ENCODE measurements around the gene MPZL1.

DNA sequence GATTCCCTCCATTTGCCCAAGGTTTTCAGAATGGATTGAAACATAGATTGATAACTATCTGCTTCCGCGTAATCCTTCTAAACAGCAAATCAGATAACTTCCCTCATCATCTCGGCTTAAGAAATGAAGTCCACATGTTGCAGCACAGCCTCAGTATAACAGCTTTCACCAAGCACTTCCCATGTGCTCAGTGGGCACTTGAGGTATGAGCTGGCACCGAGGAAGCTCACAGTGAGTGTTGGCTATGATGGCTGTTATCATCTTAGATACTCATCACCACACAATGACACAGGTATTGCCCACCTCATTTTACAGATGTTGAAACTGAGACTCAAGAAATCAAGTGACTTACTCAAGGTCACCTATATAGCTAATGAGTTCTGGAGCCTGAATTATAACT, 48.5 kb upstream of the MPZL1 start:
- TF ChIP-seq, protein P1, sequence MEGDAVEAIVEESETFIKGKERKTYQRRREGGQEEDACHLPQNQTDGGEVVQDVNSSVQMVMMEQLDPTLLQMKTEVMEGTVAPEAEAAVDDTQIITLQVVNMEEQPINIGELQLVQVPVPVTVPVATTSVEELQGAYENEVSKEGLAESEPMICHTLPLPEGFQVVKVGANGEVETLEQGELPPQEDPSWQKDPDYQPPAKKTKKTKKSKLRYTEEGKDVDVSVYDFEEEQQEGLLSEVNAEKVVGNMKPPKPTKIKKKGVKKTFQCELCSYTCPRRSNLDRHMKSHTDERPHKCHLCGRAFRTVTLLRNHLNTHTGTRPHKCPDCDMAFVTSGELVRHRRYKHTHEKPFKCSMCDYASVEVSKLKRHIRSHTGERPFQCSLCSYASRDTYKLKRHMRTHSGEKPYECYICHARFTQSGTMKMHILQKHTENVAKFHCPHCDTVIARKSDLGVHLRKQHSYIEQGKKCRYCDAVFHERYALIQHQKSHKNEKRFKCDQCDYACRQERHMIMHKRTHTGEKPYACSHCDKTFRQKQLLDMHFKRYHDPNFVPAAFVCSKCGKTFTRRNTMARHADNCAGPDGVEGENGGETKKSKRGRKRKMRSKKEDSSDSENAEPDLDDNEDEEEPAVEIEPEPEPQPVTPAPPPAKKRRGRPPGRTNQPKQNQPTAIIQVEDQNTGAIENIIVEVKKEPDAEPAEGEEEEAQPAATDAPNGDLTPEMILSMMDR (IDR thresholded peaks at IDR 0.05; ENCODE audit: low read depth, low read length, missing input control): no peak
- TF ChIP-seq, protein P2, sequence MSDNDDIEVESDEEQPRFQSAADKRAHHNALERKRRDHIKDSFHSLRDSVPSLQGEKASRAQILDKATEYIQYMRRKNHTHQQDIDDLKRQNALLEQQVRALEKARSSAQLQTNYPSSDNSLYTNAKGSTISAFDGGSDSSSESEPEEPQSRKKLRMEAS (IDR thresholded peaks at IDR 0.05): no peak
- no peak for TF ChIP-seq RAD21 (IDR thresholded peaks at IDR 0.05)
- TF ChIP-seq YY1 (IDR thresholded peaks at IDR 0.05): no peak
- TF ChIP-seq, protein P3, sequence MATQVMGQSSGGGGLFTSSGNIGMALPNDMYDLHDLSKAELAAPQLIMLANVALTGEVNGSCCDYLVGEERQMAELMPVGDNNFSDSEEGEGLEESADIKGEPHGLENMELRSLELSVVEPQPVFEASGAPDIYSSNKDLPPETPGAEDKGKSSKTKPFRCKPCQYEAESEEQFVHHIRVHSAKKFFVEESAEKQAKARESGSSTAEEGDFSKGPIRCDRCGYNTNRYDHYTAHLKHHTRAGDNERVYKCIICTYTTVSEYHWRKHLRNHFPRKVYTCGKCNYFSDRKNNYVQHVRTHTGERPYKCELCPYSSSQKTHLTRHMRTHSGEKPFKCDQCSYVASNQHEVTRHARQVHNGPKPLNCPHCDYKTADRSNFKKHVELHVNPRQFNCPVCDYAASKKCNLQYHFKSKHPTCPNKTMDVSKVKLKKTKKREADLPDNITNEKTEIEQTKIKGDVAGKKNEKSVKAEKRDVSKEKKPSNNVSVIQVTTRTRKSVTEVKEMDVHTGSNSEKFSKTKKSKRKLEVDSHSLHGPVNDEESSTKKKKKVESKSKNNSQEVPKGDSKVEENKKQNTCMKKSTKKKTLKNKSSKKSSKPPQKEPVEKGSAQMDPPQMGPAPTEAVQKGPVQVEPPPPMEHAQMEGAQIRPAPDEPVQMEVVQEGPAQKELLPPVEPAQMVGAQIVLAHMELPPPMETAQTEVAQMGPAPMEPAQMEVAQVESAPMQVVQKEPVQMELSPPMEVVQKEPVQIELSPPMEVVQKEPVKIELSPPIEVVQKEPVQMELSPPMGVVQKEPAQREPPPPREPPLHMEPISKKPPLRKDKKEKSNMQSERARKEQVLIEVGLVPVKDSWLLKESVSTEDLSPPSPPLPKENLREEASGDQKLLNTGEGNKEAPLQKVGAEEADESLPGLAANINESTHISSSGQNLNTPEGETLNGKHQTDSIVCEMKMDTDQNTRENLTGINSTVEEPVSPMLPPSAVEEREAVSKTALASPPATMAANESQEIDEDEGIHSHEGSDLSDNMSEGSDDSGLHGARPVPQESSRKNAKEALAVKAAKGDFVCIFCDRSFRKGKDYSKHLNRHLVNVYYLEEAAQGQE (IDR thresholded peaks at IDR 0.05): no peak
- no peak for TF ChIP-seq TAF1 (conservative IDR thresholded peaks at IDR 0.05)
- TF ChIP-seq, protein P4, sequence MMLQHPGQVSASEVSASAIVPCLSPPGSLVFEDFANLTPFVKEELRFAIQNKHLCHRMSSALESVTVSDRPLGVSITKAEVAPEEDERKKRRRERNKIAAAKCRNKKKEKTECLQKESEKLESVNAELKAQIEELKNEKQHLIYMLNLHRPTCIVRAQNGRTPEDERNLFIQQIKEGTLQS (IDR thresholded peaks at IDR 0.05): no peak
- TF ChIP-seq, protein P5, sequence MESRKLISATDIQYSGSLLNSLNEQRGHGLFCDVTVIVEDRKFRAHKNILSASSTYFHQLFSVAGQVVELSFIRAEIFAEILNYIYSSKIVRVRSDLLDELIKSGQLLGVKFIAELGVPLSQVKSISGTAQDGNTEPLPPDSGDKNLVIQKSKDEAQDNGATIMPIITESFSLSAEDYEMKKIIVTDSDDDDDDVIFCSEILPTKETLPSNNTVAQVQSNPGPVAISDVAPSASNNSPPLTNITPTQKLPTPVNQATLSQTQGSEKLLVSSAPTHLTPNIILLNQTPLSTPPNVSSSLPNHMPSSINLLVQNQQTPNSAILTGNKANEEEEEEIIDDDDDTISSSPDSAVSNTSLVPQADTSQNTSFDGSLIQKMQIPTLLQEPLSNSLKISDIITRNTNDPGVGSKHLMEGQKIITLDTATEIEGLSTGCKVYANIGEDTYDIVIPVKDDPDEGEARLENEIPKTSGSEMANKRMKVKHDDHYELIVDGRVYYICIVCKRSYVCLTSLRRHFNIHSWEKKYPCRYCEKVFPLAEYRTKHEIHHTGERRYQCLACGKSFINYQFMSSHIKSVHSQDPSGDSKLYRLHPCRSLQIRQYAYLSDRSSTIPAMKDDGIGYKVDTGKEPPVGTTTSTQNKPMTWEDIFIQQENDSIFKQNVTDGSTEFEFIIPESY (IDR thresholded peaks at IDR 0.05): no peak
- no peak for TF ChIP-seq HNF4G (IDR thresholded peaks at IDR 0.05)
- no peak for TF ChIP-seq JUND (IDR thresholded peaks at IDR 0.05)
- no peak for TF ChIP-seq RXRA (IDR thresholded peaks at IDR 0.05)
- no peak for TF ChIP-seq FOXA1 (IDR thresholded peaks at IDR 0.05)
- TF ChIP-seq GABPA (IDR thresholded peaks at IDR 0.05 in 1 of 2, conservative IDR thresholded peaks at IDR 0.05 in 1 of 2): no peak
- TF ChIP-seq EGR1 (IDR thresholded peaks at IDR 0.05; ENCODE audit: low read depth in 2 of 2): no peak

Data from liver (tissue), 3 donors.